ENCODE measurements around the gene AIPL1. TPM values are rescaled to one million over a fixed set of nuclear protein-coding genes. Genes with fewer than 3 reads are reported as not detected.

Gene AIPL1
- total RNA-seq, 3 donors from 2014 or later, result not detected

DNA sequence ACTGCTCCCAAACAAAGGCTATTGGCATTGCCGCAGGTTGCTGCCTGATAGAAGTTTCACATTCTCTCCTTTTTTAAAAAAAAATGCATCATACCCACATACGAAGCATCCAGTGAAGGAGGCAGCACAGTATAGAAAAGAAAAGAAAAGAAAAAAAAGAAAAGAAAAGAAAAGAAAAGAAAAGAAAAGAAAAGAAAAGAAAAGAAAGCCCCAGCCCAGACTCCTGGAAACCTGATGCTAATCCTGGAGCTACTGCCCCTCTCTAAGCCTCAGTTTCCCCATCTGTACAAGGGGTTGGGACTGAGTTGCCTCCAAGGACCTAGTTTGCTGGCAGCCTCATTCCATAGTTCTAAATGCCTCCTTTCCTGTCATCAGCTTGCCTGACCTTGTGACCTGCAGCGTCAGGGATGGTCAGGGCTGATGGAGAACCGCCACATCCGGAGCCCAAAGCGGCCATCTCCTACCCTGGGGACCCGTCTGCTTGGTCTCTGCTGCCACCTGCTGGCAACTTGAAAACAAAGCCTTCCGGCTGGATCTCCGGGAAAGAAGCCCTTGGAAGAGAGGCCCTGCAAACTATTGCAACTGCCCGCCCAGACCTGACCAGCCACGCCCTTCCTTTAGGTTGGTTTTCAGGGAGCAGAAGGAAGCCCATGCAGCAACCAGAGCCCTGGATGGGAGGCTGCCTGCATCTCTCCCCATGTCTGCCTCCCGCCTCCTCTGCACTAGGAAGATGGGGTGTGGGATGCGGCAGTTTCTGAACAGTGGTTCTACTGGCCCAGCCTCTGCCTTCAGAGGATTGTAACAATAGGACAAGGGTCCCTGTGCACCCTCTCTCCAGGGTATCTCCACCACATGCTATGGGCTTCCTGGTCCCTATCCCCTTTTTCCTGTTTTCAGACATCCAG is 13.0 kb downstream of the AIPL1 start:
- Histone ChIP-seq H3K9me3 (no peaks in the 10 kb centered on the region), H3K4me1 (no peaks in the 10 kb centered on the region), H3K27ac (no peak overlapping the region), H3K27me3 (peaks cover 0 to 31% of the 10 kb centered on the region in 2 donors), H3K36me3 (no peaks in the 10 kb centered on the region), H3K4me3 (no peak overlapping the region)
- TF ChIP-seq, protein P1, sequence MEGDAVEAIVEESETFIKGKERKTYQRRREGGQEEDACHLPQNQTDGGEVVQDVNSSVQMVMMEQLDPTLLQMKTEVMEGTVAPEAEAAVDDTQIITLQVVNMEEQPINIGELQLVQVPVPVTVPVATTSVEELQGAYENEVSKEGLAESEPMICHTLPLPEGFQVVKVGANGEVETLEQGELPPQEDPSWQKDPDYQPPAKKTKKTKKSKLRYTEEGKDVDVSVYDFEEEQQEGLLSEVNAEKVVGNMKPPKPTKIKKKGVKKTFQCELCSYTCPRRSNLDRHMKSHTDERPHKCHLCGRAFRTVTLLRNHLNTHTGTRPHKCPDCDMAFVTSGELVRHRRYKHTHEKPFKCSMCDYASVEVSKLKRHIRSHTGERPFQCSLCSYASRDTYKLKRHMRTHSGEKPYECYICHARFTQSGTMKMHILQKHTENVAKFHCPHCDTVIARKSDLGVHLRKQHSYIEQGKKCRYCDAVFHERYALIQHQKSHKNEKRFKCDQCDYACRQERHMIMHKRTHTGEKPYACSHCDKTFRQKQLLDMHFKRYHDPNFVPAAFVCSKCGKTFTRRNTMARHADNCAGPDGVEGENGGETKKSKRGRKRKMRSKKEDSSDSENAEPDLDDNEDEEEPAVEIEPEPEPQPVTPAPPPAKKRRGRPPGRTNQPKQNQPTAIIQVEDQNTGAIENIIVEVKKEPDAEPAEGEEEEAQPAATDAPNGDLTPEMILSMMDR (IDR thresholded peaks at IDR 0.05), result peak; percentile 54 to 84 (median 81)
- no peak for TF ChIP-seq POLR2A (IDR thresholded peaks at IDR 0.05)
- intact Hi-C loops (cut with DNase I; ENCODE audit: low total_unique reads), result loop anchor here (2.0 kb wide), 1 partner anchor 835 kb away; no protein-coding TSS in a partner anchor
- peak; percentile 41 to 81 for DNase-seq (ENCODE audit: low spot score in 2 of 2)

DNA sequence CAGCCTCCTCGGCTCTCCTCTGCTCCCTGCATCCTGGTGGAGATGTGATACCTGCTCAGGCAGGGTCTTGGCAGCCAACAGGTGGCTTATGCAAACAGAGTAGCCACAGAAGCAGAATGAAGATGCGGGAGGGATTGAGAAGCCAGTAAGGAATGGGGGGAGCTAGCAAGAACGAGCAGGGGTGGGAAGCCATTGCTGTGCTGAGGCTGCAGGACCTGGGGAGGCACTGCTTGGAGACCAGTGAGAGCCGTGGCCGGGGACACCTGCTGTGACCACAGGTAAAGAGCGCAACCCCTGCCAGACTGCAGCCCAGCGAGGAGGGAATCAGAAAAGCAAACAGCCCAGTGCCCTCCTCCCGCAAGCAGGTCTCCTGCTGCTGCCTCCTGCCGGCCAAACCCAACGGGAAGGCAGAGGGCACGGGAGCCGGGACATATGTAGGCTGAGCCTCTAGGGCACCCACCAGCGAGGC is 14.7 kb downstream of the AIPL1 start:
- Histone ChIP-seq H3K36me3 (no peaks in the 10 kb centered on the region), H3K4me1 (no peaks in the 10 kb centered on the region), H3K9me3 (no peaks in the 10 kb centered on the region), H3K27me3 (peaks cover 0 to 31% of the 10 kb centered on the region in 2 donors), H3K27ac (no peak overlapping the region), H3K4me3 (no peak overlapping the region)
- TF ChIP-seq, protein P1 (IDR thresholded peaks at IDR 0.05), result peak in 1 of 3 donors; percentile 13
- TF ChIP-seq POLR2A (IDR thresholded peaks at IDR 0.05), result no peak
- TF ChIP-seq POLR2AphosphoS5 (IDR thresholded peaks at IDR 0.05), result no peak
- DNase-seq (ENCODE audit: low spot score in 2 of 2), result no peak
- intact Hi-C loops (cut with DNase I; ENCODE audit: low total_unique reads), result no loop called here

DNA sequence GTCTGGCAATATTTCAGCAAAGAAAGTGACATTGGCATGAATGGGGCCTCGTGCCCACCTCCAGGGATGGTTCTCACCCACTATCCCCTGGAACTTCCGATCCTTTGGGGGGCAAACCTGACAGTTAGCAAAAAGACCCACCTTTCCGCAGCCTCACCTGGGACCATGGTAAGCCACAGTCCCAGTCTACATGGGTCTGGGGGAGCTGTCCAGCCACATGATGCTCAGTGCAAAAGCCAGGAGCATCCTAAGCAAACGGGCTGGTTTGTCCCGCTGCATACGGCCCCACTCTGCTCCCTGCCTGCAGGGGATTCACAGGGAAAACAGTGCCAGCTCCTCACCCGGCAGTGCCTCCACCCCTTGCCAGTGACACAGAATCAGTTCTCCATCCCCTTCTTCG is 19.3 kb downstream of the AIPL1 start:
- intact Hi-C loops (cut with DNase I; ENCODE audit: low total_unique reads), result no loop called here
- TF ChIP-seq, protein P1 (IDR thresholded peaks at IDR 0.05), result no peak
- TF ChIP-seq POLR2AphosphoS5 (IDR thresholded peaks at IDR 0.05) (no peak), POLR2A (IDR thresholded peaks at IDR 0.05) (no peak)
- Histone ChIP-seq H3K4me1 (no peaks in the 10 kb centered on the region), H3K36me3 (no peaks in the 10 kb centered on the region), H3K9me3 (no peaks in the 10 kb centered on the region), H3K27me3 (peaks cover 0 to 24% of the 10 kb centered on the region in 2 donors), H3K4me3 (no peak overlapping the region), H3K27ac (no peak overlapping the region)
- DNase-seq (ENCODE audit: low spot score in 2 of 2), result no peak

DNA sequence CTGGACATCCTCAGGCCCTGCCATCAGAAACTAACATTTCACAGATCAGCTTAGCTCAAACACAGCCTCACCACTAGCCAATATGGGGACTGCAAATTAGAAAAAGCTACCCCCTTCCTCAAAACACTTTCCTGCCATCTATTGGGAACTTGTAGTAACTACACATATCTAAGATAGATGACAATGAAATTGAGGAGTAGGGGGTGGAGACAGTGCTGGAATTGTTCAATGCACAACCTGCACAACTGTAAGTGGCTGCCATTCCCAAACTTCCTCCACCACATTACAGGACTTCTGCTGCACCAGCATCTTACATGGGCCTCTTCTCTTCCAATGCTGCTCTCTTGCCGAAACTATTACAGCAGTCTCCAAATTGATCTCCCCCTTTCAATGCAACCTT is 21.9 kb downstream of the AIPL1 start:
- no peaks in the 10 kb centered on the region for H3K9me3 ChIP-seq
- H3K4me1 ChIP-seq, result no peaks in the 10 kb centered on the region
- no peak overlapping the region for H3K4me3 ChIP-seq
- TF ChIP-seq POLR2A (IDR thresholded peaks at IDR 0.05), result no peak
- TF ChIP-seq, protein P1 (IDR thresholded peaks at IDR 0.05), result peak in 1 of 3 donors; percentile 14
- TF ChIP-seq POLR2AphosphoS5 (IDR thresholded peaks at IDR 0.05), result no peak
- intact Hi-C loops (cut with DNase I; ENCODE audit: low total_unique reads), result no loop called here
- H3K27me3 ChIP-seq, result peaks cover 0 to 22% of the 10 kb centered on the region in 2 donors
- no peaks in the 10 kb centered on the region for H3K36me3 ChIP-seq
- H3K27ac ChIP-seq, result no peak overlapping the region
- no peak for DNase-seq (ENCODE audit: low spot score in 2 of 2)

DNA sequence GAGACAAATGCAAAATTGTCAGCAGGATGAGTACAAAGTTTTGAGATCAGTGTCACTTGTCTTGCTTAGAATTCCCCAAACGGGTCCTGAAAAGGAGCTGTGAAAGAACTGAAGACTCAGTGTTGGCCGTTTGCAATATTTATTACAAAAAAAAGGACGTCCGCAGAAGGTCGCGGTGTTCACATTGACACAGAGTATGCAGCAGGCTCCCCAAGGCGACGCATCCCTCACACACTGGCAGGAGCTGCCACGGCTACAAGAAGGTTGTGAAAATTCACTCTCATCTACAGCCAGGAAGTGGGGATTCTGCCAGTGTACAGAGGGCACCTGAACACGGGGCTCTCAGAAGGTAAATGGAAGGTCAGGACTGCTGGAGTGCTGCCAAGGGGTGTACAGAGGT is 26.2 kb downstream of the AIPL1 start:
- TF ChIP-seq, protein P1 (IDR thresholded peaks at IDR 0.05), result no peak
- TF ChIP-seq POLR2A (IDR thresholded peaks at IDR 0.05) (no peak), POLR2AphosphoS5 (IDR thresholded peaks at IDR 0.05) (no peak)
- H3K27ac ChIP-seq, result no peak overlapping the region
- H3K4me3 ChIP-seq, result no peak overlapping the region
- H3K4me1 ChIP-seq, result no peaks in the 10 kb centered on the region
- no peaks in the 10 kb centered on the region for H3K9me3 ChIP-seq
- H3K27me3 ChIP-seq, result peaks cover 0 to 14% of the 10 kb centered on the region in 2 donors
- no peaks in the 10 kb centered on the region for H3K36me3 ChIP-seq
- intact Hi-C loops (cut with DNase I; ENCODE audit: low total_unique reads), result no loop called here
- no peak for DNase-seq (ENCODE audit: low spot score in 2 of 2)
